ENCODE results near the gene RPTOR.

The RPTOR gene

DNA sequence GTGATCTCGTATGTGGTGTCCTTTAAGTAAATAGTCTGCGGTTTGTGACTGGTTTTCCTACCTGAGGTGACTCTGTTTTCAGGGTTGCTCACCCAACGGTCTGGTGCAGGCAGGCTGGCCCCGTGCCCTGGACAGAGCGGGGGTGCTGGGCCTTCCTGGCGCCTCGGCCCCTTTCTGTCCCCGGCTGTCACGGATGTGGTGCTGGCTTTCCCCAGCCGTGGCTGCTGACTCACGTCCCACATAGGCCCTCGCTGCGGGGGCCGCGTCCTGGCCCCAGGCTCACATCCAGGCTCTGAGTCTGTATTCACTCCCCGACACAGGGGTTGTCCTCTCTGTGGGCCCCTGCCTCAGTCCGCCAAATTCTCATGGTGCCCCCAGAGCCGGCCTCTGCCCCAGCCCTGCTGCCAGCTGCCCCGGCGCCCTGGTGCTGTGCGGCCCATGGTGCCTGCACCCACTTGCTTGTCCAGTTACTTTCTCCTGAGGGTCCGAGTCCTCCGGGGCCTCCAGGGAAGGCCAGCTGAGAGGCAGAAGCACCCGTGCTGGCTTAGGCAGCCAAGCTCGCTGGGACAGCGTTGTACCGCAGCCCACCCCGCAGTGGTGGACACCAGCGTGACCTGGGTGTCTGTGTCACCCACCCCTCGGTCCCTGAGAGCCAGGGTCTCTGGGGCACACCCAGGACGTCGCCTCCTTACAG lies 452.9 kb downstream of the RPTOR start:
- H3K27me3 ChIP-seq (ENCODE audit: insufficient read depth, poor library complexity, severe bottlenecking), result no peaks in the 10 kb centered on the region
- no peak overlapping the region for H3K4me3 ChIP-seq (replicated peaks; ENCODE audit: insufficient read depth, low read length)
- H3K27ac ChIP-seq (replicated peaks), result no peak overlapping the region
- no peak for DNase-seq (ENCODE audit: low read depth in 1 of 2, low spot score in 1 of 2)
- no peak for TF ChIP-seq GABPA (IDR thresholded peaks at IDR 0.05; ENCODE audit: low read depth)
- TF ChIP-seq, protein P1, sequence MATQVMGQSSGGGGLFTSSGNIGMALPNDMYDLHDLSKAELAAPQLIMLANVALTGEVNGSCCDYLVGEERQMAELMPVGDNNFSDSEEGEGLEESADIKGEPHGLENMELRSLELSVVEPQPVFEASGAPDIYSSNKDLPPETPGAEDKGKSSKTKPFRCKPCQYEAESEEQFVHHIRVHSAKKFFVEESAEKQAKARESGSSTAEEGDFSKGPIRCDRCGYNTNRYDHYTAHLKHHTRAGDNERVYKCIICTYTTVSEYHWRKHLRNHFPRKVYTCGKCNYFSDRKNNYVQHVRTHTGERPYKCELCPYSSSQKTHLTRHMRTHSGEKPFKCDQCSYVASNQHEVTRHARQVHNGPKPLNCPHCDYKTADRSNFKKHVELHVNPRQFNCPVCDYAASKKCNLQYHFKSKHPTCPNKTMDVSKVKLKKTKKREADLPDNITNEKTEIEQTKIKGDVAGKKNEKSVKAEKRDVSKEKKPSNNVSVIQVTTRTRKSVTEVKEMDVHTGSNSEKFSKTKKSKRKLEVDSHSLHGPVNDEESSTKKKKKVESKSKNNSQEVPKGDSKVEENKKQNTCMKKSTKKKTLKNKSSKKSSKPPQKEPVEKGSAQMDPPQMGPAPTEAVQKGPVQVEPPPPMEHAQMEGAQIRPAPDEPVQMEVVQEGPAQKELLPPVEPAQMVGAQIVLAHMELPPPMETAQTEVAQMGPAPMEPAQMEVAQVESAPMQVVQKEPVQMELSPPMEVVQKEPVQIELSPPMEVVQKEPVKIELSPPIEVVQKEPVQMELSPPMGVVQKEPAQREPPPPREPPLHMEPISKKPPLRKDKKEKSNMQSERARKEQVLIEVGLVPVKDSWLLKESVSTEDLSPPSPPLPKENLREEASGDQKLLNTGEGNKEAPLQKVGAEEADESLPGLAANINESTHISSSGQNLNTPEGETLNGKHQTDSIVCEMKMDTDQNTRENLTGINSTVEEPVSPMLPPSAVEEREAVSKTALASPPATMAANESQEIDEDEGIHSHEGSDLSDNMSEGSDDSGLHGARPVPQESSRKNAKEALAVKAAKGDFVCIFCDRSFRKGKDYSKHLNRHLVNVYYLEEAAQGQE (IDR thresholded peaks at IDR 0.05; ENCODE audit: insufficient replicate concordance, low read depth), result no peak
- TF ChIP-seq, protein P2, sequence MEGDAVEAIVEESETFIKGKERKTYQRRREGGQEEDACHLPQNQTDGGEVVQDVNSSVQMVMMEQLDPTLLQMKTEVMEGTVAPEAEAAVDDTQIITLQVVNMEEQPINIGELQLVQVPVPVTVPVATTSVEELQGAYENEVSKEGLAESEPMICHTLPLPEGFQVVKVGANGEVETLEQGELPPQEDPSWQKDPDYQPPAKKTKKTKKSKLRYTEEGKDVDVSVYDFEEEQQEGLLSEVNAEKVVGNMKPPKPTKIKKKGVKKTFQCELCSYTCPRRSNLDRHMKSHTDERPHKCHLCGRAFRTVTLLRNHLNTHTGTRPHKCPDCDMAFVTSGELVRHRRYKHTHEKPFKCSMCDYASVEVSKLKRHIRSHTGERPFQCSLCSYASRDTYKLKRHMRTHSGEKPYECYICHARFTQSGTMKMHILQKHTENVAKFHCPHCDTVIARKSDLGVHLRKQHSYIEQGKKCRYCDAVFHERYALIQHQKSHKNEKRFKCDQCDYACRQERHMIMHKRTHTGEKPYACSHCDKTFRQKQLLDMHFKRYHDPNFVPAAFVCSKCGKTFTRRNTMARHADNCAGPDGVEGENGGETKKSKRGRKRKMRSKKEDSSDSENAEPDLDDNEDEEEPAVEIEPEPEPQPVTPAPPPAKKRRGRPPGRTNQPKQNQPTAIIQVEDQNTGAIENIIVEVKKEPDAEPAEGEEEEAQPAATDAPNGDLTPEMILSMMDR (IDR thresholded peaks at IDR 0.05; ENCODE audit: insufficient read depth, low read length), result no peak
- TF ChIP-seq SPI1 (IDR thresholded peaks at IDR 0.05; ENCODE audit: borderline replicate concordance, low read depth), result no peak
- no peak for TF ChIP-seq POLR2AphosphoS5 (IDR thresholded peaks at IDR 0.05; ENCODE audit: low read depth)

DNA sequence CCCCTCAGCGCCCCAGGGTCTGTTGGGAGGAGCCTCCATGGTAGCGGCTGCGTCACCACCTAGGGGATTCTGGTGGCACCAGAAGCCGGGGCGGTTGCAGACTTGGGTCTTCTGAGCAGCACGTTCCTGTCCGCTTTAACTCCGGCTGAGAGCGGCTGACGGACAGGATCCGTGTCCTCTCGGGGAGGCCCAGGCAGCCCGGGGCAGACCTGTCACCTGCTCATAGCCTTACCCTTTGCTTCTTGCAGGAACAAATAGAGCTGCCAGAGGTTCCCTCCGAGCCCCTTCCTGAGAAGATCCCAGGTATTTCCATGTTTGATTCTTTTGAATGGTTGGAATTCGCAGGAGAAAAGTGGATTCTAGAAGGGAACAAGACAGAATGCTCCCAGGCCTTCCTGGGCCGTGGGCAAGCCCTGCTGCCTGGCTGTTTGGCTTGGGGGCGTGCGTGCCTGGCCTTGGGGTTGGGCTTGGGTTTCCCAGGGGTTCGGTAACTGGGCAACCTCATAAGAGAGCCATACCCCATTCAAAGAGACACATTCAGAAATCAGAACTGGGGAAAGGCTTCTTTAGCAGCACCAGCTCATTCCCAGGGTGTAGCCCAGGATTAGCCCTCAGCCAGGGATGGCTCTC lies 453.6 kb downstream of the RPTOR start:
- TF ChIP-seq, protein P2 (IDR thresholded peaks at IDR 0.05; ENCODE audit: insufficient read depth, low read length), result no peak
- no peak for TF ChIP-seq GABPA (IDR thresholded peaks at IDR 0.05; ENCODE audit: low read depth)
- TF ChIP-seq SPI1 (IDR thresholded peaks at IDR 0.05; ENCODE audit: borderline replicate concordance, low read depth), result no peak
- no peak for TF ChIP-seq POLR2AphosphoS5 (IDR thresholded peaks at IDR 0.05; ENCODE audit: low read depth)
- TF ChIP-seq, protein P1 (IDR thresholded peaks at IDR 0.05; ENCODE audit: insufficient replicate concordance, low read depth), result no peak
- no peak overlapping the region for H3K4me3 ChIP-seq (replicated peaks; ENCODE audit: insufficient read depth, low read length)
- no peak for DNase-seq (ENCODE audit: low read depth in 1 of 2, low spot score in 1 of 2)
- H3K27ac ChIP-seq (replicated peaks), result no peak overlapping the region
- no peaks in the 10 kb centered on the region for H3K27me3 ChIP-seq (ENCODE audit: insufficient read depth, poor library complexity, severe bottlenecking)

DNA sequence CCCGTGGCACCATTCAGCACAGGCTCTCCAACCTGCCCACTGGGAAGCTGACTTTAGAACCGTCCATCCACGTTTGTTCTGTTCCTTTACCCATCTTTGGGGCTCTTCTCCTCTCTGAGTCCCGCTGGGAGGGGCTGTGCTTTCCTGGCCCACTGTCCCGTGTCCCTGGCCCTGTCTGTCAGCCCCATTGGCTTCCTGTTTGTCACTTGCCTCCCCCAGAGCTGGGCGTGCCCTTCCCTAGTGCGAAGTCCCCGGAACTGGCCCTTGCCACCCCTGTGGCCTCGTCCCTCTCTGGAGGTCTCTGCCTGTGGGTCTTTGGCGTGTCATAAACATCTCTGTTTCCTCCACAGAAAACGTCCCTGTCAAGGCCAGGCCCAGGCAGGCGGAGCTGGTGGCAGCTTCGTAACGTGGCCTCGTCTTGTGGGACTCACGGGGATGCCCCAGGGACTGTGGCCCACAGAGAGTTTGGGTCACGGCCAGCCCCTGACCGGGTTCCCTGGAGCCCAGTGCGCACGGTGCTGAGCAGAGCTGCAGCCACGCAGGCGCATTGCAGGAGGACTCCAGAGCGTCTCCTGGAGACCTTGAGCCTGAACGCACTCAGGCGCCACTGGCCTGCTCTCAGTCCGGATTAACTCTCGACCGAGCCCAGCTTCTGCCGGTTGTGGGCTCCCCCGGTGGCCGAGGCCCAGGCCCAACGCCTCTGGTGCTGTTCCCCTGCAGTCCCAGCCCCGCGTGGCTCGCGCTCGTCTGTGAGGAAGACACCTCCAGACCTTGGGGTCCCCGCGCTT lies 454.3 kb downstream of the RPTOR start:
- no peak for DNase-seq (ENCODE audit: low read depth in 1 of 2, low spot score in 1 of 2)
- TF ChIP-seq SPI1 (IDR thresholded peaks at IDR 0.05; ENCODE audit: borderline replicate concordance, low read depth) (no peak), POLR2AphosphoS5 (IDR thresholded peaks at IDR 0.05; ENCODE audit: low read depth) (no peak), GABPA (IDR thresholded peaks at IDR 0.05; ENCODE audit: low read depth) (no peak)
- TF ChIP-seq, protein P1 (IDR thresholded peaks at IDR 0.05; ENCODE audit: insufficient replicate concordance, low read depth), result no peak
- TF ChIP-seq, protein P2 (IDR thresholded peaks at IDR 0.05; ENCODE audit: insufficient read depth, low read length), result no peak
- no peak overlapping the region for H3K4me3 ChIP-seq (replicated peaks; ENCODE audit: insufficient read depth, low read length)
- no peak overlapping the region for H3K27ac ChIP-seq (replicated peaks)
- peaks cover 3% of the 10 kb centered on the region for H3K27me3 ChIP-seq (ENCODE audit: insufficient read depth, poor library complexity, severe bottlenecking)
